Erythroblast (primary cell): Measurements from ENCODE around the gene USP40.

Experiments
- GATA1 ChIP-seq: IDR thresholded peaks from 2 replicates; pipeline ENCODE4 v1.6.1; 2011; ENCODE audit warnings: low read depth, mild to moderate bottlenecking, control low read depth, low read length, moderate library complexity
- POLR2A ChIP-seq: IDR thresholded peaks from 2 replicates; pipeline ENCODE4 v1.6.1; 2011; ENCODE audit warnings: mild to moderate bottlenecking, low read length

DNA sequence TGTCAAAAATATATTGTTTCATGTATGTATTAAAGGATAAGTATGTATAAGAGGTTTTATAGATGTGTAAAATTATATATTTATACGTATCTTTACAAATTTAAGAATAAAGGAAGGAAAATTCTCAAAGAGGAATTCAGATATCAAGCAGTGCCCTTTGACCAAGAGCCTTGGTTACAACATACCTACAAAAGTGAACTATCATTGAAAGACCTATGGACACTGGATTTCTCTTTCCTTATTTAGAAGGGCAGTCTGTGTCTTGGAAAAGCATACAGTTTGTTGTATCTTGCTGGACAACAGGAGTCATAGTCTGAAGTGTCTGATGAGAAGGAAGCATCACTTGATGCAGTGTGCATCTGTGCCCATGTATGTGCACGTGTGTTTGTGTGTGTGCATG, 21.8 kb upstream of the USP40 start:
- TF ChIP-seq POLR2A (no peak), GATA1 (no peak)
